ENCODE results near the gene ZFY.
"Not testable (repeated sequence)": the region's sequence is repeated elsewhere in the genome, so short reads cannot be mapped to it uniquely, and the experiment has no call there.

The ZFY gene

GRCh38 chrY:2979283-2979682, 44.1 kb downstream of the ZFY start:
- no peak for DNase-seq

GRCh38 chrY:2984491-2984890, 49.3 kb downstream of the ZFY start:
- no peak for DNase-seq

- not testable (repeated sequence) for DNase-seq
Measured at GRCh38 chrY:2987178-2987577, 52.0 kb downstream of the ZFY start.

GRCh38 chrY:2997369-2997768, 62.2 kb downstream of the ZFY start:
- DNase-seq: not testable (repeated sequence)

- DNase-seq: no peak
Measured at GRCh38 chrY:3002190-3002589, 67.0 kb downstream of the ZFY start.

- DNase-seq: no peak
Measured at GRCh38 chrY:3002680-3003515, 67.7 kb downstream of the ZFY start.

- no peak for DNase-seq
Measured at GRCh38 chrY:3003516-3003830, 68.3 kb downstream of the ZFY start.

- no peak for DNase-seq
Measured at GRCh38 chrY:3003846-3004245, 68.7 kb downstream of the ZFY start.

GRCh38 chrY:3006031-3006430, 70.8 kb downstream of the ZFY start:
- DNase-seq: not testable (repeated sequence)

GRCh38 chrY:3007967-3008366, 72.8 kb downstream of the ZFY start:
- DNase-seq: no peak

GRCh38 chrY:3012226-3012625, 77.0 kb downstream of the ZFY start:
- DNase-seq: no peak

GRCh38 chrY:3016594-3016993, 81.4 kb downstream of the ZFY start:
- DNase-seq: no peak

GRCh38 chrY:3018546-3018945, 83.4 kb downstream of the ZFY start:
- DNase-seq: no peak

- no peak for DNase-seq
Measured at GRCh38 chrY:3019584-3019983, 84.4 kb downstream of the ZFY start.

GRCh38 chrY:3021176-3021575, 86.0 kb downstream of the ZFY start:
- no peak for DNase-seq

- DNase-seq: no peak
Measured at GRCh38 chrY:3023606-3024005, 88.4 kb downstream of the ZFY start.

- DNase-seq: no peak
Measured at GRCh38 chrY:3025357-3025756, 90.2 kb downstream of the ZFY start.
